Thymus (tissue), 14 donors: ENCODE data around the gene C16orf54. TPM values are rescaled to one million over a fixed set of nuclear protein-coding genes. Genes with fewer than 3 reads are reported as not detected.
"Not testable (repeated sequence)": the region's sequence is repeated elsewhere in the genome, so short reads cannot be mapped to it uniquely, and the experiment has no call there.

Source experiments
- DNase-seq, 9 donors: peaks; one replicate each; pipeline ENCODE4 v3.0.0-alpha.2; 2013; ENCODE audit warnings: low spot score in 9 of 9, low read depth in 6 of 9, missing footprints in 1 of 9
- H3K27ac ChIP-seq, 2 donors: one replicate each; pipeline ENCODE4 v1.5.1; 2013; ENCODE audit warnings: control low read depth in 1 of 2, low read depth in 1 of 2, low read length in 1 of 2, mild to moderate bottlenecking in 1 of 2, moderate library complexity in 1 of 2
- H3K27me3 ChIP-seq, 2 donors: one replicate each; pipeline ENCODE4 v1.5.1; 2013; ENCODE audit warnings: low read length in 1 of 2; ENCODE audit not compliant: control insufficient read depth in 2 of 2, insufficient read depth in 1 of 2
- H3K36me3 ChIP-seq, 2 donors: one replicate each; pipeline ENCODE4 v1.5.1; 2013; ENCODE audit warnings: low read length in 1 of 2, mild to moderate bottlenecking in 1 of 2, moderate library complexity in 1 of 2; ENCODE audit not compliant: control insufficient read depth in 2 of 2, insufficient read depth in 2 of 2
- H3K4me1 ChIP-seq, 2 donors: one replicate each; pipeline ENCODE4 v1.5.1; 2013; ENCODE audit warnings: low read length in 2 of 2; ENCODE audit not compliant: control insufficient read depth in 2 of 2, insufficient read depth in 2 of 2
- H3K4me3 ChIP-seq, 2 donors: one replicate each; pipeline ENCODE4 v1.5.1; 2013; ENCODE audit warnings: low read length in 2 of 2, control low read depth in 1 of 2, mild to moderate bottlenecking in 1 of 2
- H3K9me3 ChIP-seq, 2 donors: one replicate each; pipeline ENCODE4 v1.5.1; 2013; ENCODE audit warnings: low read length in 1 of 2, mild to moderate bottlenecking in 1 of 2; ENCODE audit not compliant: control insufficient read depth in 2 of 2, insufficient read depth in 1 of 2
- WGBS: extraction: QIAGEN DNeasy Blood & Tissue Kit; methylation state at CpG from one replicate; pipeline ENCODE4 v1.1.7; 2013; 5-methylcytosine and 5-hydroxymethylcytosine counted together
- long read RNA-seq, 10 donors: transcript quantifications; one replicate each; lab custom pipeline, GENCODE V29; 2026
- polyA plus RNA-seq: library from polyadenylated mRNA; stranded (reverse); fragments of 200-250 nt; gene quantifications from one replicate; pipeline ENCODE4 v1.2.3, GENCODE V29; 2013
- total RNA-seq: library from RNA; stranded (reverse); fragments of 120-200 nt; gene quantifications from one replicate; pipeline ENCODE4 v1.2.4, GENCODE V29; 2013
- donor health status: healthy.

Gene C16orf54
- total RNA-seq (16.7 TPM), polyA plus RNA-seq (19.0 TPM)
- long read RNA-seq, donor 1, partial matches to known transcripts: 0 of 3 reads
- long read RNA-seq, donor 1, other reads (novel, unspliced or antisense): 0 of 3 reads
- long read RNA-seq, donor 2: 0 reads
- long read RNA-seq, donor 3, partial matches to known transcripts: 82 of 85 reads
- long read RNA-seq, donor 3, other reads (novel, unspliced or antisense): 0 of 85 reads
- long read RNA-seq, donor 4, partial matches to known transcripts: 0 of 3 reads
- long read RNA-seq, donor 4, other reads (novel, unspliced or antisense): 0 of 3 reads
- long read RNA-seq, donor 5, transcript C16orf54-201 (2 exons, 2,585 nt): major isoform, 8 of 8 reads
- long read RNA-seq, donor 5, partial matches to known transcripts: 0 of 8 reads
- long read RNA-seq, donor 5, other reads (novel, unspliced or antisense): 0 of 8 reads
- long read RNA-seq, donor 6, transcript C16orf54-201 (2 exons, 2,585 nt): major isoform, 5 of 5 reads
- long read RNA-seq, donor 6, partial matches to known transcripts: 0 of 5 reads
- long read RNA-seq, donor 6, other reads (novel, unspliced or antisense): 0 of 5 reads
- long read RNA-seq, donor 7, transcript C16orf54-201 (2 exons, 2,585 nt): major isoform, 5 of 5 reads
- long read RNA-seq, donor 7, partial matches to known transcripts: 0 of 5 reads
- long read RNA-seq, donor 7, other reads (novel, unspliced or antisense): 0 of 5 reads
- long read RNA-seq, donor 8, partial matches to known transcripts: 0 of 3 reads
- long read RNA-seq, donor 8, other reads (novel, unspliced or antisense): 0 of 3 reads
- long read RNA-seq, donor 9, partial matches to known transcripts: 0 of 1 reads
- long read RNA-seq, donor 9, other reads (novel, unspliced or antisense): 0 of 1 reads
- long read RNA-seq, donor 10, transcript C16orf54-201 (2 exons, 2,585 nt): major isoform, 8 of 8 reads
- long read RNA-seq, donor 10, partial matches to known transcripts: 0 of 8 reads
- long read RNA-seq, donor 10, other reads (novel, unspliced or antisense): 0 of 8 reads

GRCh38 chr16:29745853-29746345 lies at the start of gene C16orf54:
TSS of gene C16orf54 (minus strand) at chr16:29745990. CDS start at chr16:29744951, 1,039 bp downstream.
- Histone ChIP-seq H3K27ac (peak within 1 kb of the TSS; percentile 75 to 93), H3K27me3 (no peaks in the 10 kb centered on the region), H3K36me3 (peaks cover 13 to 20% of the 10 kb centered on the region in 2 donors), H3K9me3 (peaks cover 0 to 17% of the 10 kb centered on the region in 2 donors), H3K4me1 (peaks cover 22 to 53% of the 10 kb centered on the region in 2 donors), H3K4me3 (peak within 1 kb of the TSS; percentile 75 to 84)
- DNase-seq: peak; percentile 54 to 92 (median 73)
- 8% methylated on average over 12 of the region's 12 CpGs for WGBS

DNA sequence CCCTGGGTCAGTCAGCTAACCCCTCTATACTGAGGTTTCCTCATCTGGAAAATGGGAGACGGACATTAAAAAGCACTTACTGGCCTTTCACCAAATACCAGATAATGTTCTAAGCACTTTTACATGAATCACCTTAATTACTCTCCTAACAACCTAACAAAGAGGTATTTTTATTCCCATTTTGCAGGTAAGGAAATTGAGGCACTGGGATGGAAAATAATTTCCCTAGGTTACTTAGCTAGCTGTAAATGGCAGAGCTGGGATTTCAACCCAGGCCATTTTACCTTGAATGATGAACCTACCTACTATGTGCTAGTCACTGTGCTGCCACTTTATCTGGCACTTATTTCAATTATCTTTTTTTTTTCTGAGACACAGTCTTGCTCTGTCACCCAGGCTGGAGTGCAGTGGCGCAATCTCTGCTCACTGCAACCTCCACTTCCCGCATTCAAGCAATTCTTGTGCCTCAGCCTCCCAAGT lies 48.5 kb upstream of the C16orf54 start:
- Histone ChIP-seq H3K9me3 (no peaks in the 10 kb centered on the region), H3K36me3 (peaks cover 37 to 61% of the 10 kb centered on the region in 2 donors), H3K27me3 (no peaks in the 10 kb centered on the region), H3K4me1 (peaks cover 18 to 41% of the 10 kb centered on the region in 2 donors), H3K4me3 (no peak overlapping the region), H3K27ac (no peak overlapping the region)
- 98% methylated on average over 3 of the region's 3 CpGs for whole genome bisulfite sequencing
- DNase-seq: no peak

- WGBS: 98% methylated on average over 18 of the region's 18 CpGs
- H3K4me3 ChIP-seq, H3K9me3 ChIP-seq, DNase-seq, H3K27me3 ChIP-seq, H3K27ac ChIP-seq: not testable (repeated sequence)
- H3K4me1 ChIP-seq: peaks cover 18 to 41% of the 10 kb centered on the region in 2 donors
- H3K36me3 ChIP-seq: peaks cover 26 to 50% of the 10 kb centered on the region in 2 donors
These were observed 47.4 kb upstream of the C16orf54 start for GRCh38 chr16:29793153-29793552.

GRCh38 chr16:29791845-29792807 lies 46.3 kb upstream of the C16orf54 start:
- DNase-seq: no peak
- Histone ChIP-seq H3K36me3 (peaks cover 16 to 40% of the 10 kb centered on the region in 2 donors), H3K4me1 (peaks cover 18 to 41% of the 10 kb centered on the region in 2 donors)

GRCh38 chr16:29790949-29791844 lies 45.4 kb upstream of the C16orf54 start:
- peak in 1 of 9 donors; percentile 48 for DNase-seq
- peak overlapping the region; percentile 67 to 77 for H3K27ac ChIP-seq
- peaks cover 6 to 30% of the 10 kb centered on the region in 2 donors for H3K36me3 ChIP-seq
- H3K4me1 ChIP-seq: peaks cover 18 to 41% of the 10 kb centered on the region in 2 donors
- 2% methylated on average over 31 of the region's 31 CpGs for WGBS
- H3K9me3 ChIP-seq: no peaks in the 10 kb centered on the region
- H3K4me3 ChIP-seq: peak overlapping the region; percentile 72 to 77
- no peaks in the 10 kb centered on the region for H3K27me3 ChIP-seq

More at GRCh38 chr16:29791845-29792807, 46.3 kb upstream of the C16orf54 start:
- Histone ChIP-seq H3K4me3 (peak overlapping the region; percentile 72 to 77), H3K9me3 (no peaks in the 10 kb centered on the region), H3K27ac (no peak overlapping the region), H3K27me3 (no peaks in the 10 kb centered on the region)
- 86% methylated on average over 9 of the region's 9 CpGs for WGBS

GRCh38 chr16:29790183-29790948 lies 44.6 kb upstream of the C16orf54 start, which contains the start of gene KIF22:
TSS of gene KIF22 (plus strand) at chr16:29790751. CDS start at chr16:29790760, 9 bp downstream.
- WGBS: 3% methylated on average over 67 of the region's 67 CpGs
- peak; percentile 98 to 100 (median 99) for DNase-seq
- H3K27me3 ChIP-seq: no peaks in the 10 kb centered on the region
- H3K36me3 ChIP-seq: peaks cover 6 to 24% of the 10 kb centered on the region in 2 donors
- peaks cover 18 to 44% of the 10 kb centered on the region in 2 donors for H3K4me1 ChIP-seq
- H3K9me3 ChIP-seq: no peaks in the 10 kb centered on the region
- H3K4me3 ChIP-seq: peak within 1 kb of the TSS; percentile 72 to 77
- H3K27ac ChIP-seq: peak within 1 kb of the TSS; percentile 95 to 97

GRCh38 chr16:29789775-29790182 lies 44.0 kb upstream of the C16orf54 start:
- H3K27ac ChIP-seq: peak overlapping the region; percentile 95 to 97
- no peak for DNase-seq
- H3K9me3 ChIP-seq: no peaks in the 10 kb centered on the region
- H3K36me3 ChIP-seq: peaks cover 6 to 18% of the 10 kb centered on the region in 2 donors
- WGBS: 76% methylated on average over 20 of the region's 20 CpGs
- H3K4me1 ChIP-seq: peaks cover 20 to 45% of the 10 kb centered on the region in 2 donors
- peak overlapping the region; percentile 72 to 77 for H3K4me3 ChIP-seq
- no peaks in the 10 kb centered on the region for H3K27me3 ChIP-seq
